ENCODE results near the gene OTOP1. TPM values are rescaled to one million over a fixed set of nuclear protein-coding genes. Genes with fewer than 3 reads are reported as not detected.

Gene OTOP1, protein sequence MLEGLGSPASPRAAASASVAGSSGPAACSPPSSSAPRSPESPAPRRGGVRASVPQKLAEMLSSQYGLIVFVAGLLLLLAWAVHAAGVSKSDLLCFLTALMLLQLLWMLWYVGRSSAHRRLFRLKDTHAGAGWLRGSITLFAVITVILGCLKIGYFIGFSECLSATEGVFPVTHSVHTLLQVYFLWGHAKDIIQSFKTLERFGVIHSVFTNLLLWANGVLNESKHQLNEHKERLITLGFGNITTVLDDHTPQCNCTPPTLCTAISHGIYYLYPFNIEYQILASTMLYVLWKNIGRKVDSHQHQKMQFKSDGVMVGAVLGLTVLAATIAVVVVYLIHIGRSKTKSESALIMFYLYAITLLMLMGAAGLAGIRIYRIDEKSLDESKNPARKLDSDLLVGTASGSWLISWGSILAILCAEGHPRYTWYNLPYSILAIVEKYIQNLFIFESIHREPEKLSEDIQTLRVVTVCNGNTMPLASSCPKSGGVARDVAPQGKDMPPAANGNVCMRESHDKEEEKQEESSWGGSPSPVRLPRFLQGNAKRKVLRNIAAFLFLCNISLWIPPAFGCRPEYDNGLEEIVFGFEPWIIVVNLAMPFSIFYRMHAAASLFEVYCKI
- not detected for total RNA-seq

GRCh38 chr4:4226606-4227438 is at the start of gene OTOP1:
OTOP1 (minus strand) TSS chr4:4226929; CDS start chr4:4226864, 65 bp downstream.

GRCh38 chr4:4248029-4248884 is 21.5 kb upstream of the OTOP1 start, which contains the start of gene TMEM128:
TMEM128 (minus strand) TSS chr4:4248223; CDS start chr4:4248202, 21 bp downstream.

Other genes with a start within 250 kb of the OTOP1 start
- 10 to 100 TPM; 14.3 to 15.6 TPM for gene TMEM128, start 21.3 kb upstream of the OTOP1 start, total RNA-seq
- gene LYAR, start 63.2 kb upstream of the OTOP1 start, total RNA-seq, result 10 to 100 TPM; 17.6 to 22.4 TPM
- 1 to 10 TPM; 5.8 to 7.3 TPM for gene ZBTB49, start 63.3 kb upstream of the OTOP1 start, total RNA-seq
- gene NSG1, start 160.2 kb upstream of the OTOP1 start, total RNA-seq, result 1 to 10 TPM; 9.0 to 9.6 TPM

All from activated naive CD4-positive, alpha-beta T cell treated with anti-CD3 and anti-CD28 coated beads, Interleukin-2, amount 10 ng/mL, durations not matched to agents 5 hours and 36 hours (primary cell).